ENCODE results near the gene CCDC187. TPM values are rescaled to one million over a fixed set of nuclear protein-coding genes. Genes with fewer than 3 reads are reported as not detected.

CCDC187 gene
- total RNA-seq, 1 donor from 2014 or later: under 0.01 TPM

DNA sequence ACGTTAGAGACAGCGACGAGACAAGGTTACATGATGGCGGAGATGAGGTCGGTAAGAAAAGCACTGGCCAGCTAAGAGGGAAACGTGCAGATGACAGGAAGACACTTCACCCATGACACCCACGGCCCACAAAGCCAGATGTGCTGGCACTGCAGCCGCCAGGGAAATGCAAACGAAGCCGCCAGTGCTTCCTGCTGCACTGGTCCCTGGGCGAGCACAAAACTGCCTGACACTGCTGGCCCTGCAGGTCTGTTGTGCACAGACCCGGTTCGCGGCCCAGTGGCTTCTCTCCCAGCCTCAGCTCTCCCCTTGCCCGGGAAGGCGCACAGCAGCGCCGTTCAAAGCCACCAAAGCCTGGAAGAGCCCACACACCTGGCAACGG is 78.5 kb downstream of the CCDC187 start:
- DNase-seq: no peak

DNA sequence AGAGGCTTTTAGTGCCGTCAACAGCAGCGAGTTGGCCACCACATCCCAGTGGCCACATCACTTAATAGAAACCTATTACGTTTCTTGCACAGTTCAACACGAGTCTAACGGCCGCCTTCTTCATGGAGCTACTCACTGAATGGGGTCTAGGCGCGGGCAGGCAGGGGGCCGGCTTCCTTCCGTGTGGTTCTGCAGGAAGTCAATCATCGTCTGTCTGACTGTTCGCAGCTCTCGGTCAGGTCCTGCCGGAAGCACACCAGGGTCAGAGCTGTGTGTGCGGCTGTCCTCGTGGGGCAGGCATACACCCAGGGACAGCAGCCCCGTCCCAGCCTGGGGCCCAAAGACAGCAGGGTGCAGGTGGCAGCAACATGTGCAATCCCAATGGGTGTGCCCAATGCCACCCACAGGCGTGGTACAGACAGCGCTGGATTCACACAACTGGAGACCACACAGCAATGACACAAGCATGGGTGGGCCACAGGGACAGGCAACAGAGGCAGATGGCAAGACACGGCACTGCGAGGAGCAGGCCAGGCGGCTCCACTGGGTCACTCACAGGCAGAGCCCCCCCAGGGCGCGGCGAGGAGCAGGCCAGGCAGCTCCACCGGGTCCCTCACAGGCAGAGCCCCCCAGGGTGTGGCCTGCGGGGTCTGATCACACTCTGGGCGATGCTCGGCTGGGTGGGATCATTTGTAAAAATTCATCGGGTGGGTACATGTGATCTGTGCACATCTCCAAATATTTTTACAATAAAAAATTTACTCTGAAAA is 79.8 kb downstream of the CCDC187 start:
- no peak for DNase-seq

DNA sequence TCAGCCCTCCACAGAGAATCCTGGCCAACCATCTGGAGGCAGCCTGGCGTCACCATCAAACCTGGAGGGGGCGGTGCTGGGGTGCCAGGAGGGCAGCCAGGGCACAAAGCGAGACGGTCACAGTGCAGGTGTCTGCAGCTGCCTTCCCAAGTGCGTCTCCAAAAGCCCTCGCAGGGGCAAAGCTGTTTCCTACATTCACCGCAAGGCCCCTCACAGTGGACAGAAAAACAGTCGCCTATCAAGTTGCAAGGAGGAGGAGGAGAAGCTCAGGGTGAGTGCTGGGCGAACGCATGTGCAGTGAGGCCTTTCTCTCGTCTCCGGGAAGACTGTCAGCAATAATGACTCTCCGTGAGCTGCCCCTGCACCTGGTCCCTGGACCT is 81.0 kb downstream of the CCDC187 start:
- DNase-seq: no peak

DNA sequence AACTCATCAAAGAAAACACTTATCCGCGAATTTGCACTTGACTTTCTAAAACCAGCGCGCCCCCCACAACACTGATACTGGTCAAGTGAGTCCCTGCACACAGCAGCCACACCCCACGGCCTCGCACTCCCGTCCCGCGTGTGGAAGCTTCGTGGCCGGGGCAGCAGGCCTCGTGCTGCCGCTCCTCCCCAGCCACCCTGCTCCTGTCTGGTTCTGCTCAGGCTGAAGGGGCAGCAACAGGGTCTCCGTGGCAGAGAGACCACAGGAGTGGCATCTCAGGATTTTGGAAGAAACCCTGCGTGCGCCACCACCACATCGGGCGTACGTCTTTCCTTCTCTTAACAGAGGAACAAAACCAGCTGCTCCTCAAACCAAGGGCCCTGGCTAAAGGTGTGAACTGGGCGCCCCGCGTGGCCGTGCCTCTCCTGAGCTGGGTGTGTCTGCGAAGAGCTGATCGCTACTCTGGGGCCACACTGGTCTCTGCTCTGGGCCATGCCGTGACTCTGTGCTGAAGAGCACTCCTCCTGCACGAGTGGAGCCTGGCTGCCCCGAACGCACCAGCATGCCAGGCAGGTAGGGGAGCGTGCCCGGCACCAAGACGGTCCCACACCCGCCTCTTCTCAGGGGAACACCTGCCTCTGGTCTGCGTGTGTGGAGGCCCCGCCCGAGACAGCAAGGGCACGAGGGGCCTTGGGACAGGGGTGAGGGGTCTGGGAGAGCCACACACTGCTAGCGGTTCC is 81.6 kb downstream of the CCDC187 start:
- DNase-seq: no peak

DNA sequence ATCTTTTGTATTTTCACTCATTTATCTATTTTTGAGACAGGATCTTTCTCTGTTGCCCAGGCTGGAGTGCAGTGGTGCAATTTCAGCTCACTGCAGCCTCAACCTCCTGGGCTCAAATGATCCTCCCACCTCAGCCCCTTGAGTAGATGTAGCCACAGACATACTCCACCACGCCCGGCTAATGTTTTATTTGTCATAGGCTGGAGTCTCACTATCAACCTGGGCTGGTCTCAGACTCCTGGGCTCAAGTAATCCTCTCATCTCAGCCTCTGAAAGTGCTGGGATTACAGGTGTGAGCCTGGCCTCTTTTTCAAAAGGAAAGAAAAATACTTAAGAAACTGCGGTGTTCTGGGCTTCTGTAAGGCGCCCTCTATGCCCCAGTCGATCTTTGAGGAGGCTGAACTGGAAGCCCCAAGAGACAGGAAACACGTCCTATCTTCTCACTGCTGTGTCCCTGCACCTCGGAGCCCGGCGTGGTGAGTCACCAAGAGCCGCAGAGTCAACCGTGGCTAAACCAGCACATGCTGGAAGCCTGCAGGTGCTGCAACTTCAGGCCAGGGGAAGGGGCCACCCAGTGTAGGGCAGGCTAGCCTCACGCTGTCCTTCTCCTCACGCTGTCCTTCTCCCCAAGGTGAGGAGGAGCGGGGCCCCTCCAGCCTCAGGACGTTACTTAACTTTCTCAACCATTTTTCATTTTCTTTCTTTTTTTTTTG is 83.7 kb downstream of the CCDC187 start:
- no peak for DNase-seq

DNA sequence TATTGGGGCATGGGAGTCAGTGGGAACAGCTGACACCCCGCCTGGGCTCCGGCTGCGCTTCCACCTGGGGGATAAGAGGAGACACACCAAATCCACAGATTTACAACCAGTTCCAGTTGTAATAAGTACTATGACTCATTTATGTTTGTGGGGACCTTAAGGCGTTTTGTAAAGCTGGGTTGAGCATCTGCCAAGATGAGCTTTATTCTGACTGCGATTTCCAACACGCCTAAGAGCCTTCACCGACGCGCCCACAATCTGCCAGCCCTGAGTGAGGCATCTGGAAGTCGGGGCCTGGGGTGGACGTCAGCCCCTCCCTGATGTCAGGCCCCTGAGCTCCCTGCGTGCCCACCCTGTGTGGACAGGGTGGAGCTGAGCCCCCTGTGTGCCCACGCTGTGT is 84.6 kb downstream of the CCDC187 start:
- no peak for DNase-seq

DNA sequence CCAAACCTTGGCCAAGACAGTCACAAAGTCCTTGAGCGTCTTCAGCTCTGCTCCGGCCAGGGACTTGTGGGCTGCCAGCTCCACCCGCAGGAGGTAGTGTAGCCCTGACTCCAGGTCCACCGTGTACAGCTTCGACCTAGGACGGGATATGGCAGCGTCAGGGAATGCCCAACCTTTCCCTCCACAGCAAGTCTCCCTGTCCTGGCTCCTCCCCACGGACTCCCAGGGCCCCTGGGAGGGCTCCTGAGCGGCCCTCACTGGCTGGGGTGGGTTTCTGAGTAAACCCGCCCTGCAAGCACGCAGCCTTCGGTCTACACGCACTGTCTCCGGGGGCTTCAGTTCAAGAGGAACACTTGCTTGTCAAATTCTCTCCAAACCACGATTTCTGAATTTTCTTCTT is 85.2 kb downstream of the CCDC187 start:
- DNase-seq: no peak

DNA sequence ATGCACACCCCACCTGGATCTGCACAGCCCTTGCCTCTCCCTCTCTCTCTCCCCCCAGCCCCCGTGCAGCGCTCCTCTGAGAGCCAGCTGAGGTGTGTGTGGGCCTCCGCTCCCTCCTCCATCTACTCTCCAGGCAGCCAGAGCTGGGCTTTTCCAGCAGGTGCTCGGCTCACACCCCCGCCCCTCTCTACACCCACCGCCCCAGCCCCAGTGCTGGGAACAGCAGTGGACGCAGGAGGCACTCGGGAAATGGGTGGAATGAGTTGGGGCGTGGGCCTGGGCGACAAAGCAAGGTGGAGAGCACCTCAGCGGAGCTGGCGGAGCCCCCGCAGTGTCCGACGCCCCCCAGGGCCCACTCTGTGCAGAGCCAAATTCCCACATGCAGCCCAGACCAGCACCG is 85.6 kb downstream of the CCDC187 start:
- no peak for DNase-seq

DNA sequence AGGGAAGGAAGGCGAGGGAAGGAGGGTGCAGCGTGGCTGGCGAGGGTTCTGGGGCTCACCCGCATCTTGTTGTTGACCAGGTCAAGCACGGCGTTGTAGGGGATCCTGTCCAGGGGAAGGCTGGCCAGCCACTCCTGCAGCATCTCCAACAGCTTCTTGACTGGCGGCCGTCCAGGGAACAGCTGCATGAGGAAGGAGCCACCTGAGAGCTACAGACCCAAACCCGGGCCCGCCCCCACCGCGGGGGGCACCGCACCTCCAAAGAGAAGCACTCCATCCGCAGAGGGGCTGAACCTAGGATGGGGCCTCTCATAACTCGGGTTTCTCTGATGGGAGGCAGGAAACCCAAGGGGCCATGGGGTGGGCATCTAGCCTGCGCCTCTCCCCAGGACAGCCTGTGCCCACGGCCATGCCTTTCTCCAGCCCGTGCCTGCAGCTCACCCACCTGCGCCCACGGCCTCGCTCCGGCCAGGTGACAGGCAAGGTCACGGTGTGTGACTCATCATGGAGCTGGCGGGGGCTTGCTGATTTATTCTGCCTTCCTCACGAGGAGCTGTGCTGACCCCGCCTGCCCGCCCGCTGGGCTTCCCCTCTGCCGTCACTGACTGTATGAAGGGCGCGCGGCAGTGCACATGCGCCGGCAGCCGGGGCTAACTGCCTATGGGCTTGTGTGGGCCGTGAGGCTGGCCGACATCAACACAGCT is 87.2 kb downstream of the CCDC187 start:
- no peak for DNase-seq

DNA sequence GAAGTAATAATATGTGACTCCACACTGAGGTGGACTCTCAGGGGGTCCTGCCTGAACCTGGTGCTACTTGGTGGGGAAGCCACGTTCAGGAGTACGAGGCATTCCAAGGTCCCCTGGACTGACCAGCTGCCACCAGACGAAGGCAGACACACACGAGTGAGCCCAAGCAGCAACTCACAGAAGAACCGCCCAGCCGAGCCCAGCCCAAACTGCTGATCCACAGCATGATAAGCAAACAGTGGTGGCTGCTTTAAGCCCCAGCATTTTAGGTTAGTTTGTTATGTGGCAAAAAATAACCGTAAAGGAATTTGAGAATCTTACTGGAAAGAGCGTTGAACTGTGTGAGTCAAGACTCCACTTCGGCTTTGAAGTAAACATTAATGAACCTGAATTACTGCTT is 90.2 kb downstream of the CCDC187 start:
- DNase-seq: no peak

DNA sequence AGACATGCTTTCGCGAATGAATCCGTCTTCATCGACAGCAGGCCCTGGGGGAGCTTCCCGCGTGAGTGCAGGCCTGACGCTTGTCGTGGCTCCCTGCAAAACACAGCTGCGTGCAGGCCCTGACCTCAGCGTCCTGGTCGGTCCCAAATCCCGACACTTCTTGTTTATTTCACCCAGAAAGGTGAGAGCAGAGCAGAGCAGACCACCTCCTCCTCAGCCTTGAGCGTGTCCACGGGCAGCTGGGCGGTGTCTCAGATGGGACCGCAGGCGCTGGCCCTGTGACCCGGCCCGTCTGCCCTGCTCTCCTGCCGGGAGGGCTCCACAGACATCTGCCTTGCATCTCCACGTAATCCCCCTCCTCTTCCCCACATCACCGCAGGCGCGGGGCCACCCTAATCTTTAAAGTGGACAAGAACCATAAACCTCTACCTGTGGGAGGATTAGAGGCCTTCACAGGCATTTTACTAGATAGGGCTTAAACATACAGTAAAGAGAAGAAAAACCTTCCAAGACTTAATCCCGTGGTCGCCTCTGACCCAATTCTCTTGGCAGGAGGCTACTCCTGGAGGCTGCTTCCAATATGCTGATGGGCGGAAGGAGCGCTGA is 91.4 kb downstream of the CCDC187 start:
- DNase-seq: no peak

DNA sequence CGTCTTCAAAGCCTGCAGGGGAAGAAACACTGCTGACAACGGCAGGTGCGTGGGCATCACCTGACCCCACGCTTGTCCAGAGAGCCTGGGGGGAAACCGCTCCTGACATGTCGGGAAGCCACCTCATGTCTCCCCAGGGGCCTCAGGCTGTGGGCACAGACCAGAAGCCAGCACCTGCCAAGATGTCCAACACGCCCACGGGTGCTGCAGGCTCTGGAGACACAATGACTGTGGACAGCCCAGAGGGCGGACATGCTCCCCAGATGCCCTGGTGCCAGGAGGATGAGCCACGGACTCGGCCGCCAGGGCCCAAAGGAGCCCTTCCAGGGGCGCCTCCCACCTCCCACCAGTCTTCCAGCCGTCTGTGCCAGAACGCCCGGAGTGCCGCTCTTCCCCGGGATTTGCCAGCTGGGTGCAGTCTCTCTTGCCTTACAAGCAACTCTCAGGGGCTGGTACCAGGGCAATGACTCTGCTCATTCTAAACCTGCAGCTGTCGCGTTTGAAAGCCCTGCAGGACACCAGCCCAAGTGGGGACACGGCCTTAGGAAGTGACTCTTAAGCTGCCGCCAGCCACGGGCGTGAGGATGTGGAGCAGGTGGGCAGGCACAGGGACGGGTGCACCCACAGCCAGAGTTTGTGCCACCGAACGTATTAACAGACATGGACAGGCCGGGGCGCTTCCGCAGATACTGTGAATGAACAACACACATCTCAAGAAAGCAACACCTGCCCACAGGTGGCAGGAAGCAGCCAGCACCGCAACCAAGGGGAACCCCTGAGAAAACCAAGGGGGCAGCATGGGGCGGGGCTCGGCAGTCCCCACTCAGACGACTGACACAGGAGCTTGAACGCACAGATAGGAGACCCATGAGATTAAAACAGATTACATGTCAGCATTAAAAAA is 92.2 kb downstream of the CCDC187 start:
- DNase-seq: no peak

DNA sequence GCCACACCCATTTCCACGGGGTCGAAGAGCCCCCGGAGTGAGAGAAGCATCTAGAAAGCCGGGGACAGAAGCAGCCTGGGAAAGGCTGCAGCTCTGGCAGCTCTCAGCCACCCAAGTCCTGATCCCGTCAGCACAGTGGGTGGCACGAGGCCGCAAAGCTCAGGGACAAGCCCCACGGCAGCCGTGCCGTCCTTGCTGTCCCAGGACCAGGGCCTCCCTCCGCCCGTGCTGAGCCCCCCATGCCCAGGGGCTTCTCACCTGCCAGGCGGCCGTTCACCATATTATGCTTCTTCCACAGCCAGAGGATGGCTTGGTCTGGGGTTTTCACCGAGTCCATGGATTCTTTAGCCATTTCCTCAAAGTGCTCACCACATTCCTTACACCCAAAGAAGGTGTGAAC is 92.9 kb downstream of the CCDC187 start:
- no peak for DNase-seq

DNA sequence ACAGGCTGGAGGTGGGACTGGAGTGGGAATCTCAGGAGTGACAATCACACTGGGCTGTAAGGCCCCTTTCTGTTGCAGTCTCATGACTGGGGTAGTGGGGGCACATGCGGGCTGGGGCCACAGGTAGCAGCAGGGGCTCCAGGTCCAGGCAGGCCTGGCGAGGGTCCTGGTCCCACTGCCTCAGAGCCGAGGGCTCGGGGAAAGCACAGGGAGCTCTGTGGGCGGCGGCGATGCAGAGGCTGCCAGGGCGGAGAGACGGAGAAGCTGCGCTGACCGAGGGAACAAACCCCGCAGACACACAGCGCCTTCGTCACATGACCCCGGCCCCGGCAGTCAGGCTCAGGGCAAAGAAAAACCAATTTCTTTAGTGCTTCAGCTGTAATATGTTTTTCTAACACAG is 93.6 kb downstream of the CCDC187 start:
- no peak for DNase-seq

DNA sequence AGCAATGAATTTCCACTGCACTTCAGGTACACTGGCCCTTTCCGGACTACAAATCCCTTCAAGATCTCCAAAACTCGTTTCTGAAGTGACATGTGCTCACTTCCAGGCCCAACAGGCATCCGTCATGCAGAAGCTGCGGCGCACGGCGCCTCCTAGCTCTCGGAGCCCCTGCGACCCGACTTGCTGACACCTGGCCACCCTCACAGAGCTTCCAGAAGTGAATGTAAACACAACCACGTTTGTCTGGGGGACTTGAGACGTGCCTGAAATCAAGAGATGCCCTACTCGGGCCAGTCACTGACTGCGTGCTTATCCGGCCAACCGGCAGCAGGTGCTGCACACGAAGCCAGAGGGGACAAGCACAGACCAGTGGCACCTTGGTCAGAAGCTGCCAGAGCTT is 94.1 kb downstream of the CCDC187 start:
- DNase-seq: no peak

DNA sequence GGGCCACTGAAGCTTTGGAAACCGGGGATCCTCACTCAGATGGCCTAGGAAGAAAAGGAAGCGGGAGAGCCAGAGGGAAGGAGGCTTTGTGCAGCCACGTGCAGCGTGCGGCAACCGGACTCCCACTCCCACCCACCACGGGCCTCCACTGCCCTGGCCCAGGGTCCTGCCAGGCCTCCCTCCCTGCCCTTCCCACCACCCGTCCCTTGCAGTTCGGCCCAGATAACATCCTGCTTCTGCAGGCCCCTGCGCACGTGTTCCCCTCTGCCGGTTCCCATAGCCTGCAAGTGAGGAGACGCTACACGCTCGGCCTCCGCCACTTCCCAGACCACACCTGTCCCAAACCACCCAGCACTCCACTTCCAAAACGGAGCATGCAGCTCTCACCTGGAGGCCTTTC is 94.7 kb downstream of the CCDC187 start:
- no peak for DNase-seq

DNA sequence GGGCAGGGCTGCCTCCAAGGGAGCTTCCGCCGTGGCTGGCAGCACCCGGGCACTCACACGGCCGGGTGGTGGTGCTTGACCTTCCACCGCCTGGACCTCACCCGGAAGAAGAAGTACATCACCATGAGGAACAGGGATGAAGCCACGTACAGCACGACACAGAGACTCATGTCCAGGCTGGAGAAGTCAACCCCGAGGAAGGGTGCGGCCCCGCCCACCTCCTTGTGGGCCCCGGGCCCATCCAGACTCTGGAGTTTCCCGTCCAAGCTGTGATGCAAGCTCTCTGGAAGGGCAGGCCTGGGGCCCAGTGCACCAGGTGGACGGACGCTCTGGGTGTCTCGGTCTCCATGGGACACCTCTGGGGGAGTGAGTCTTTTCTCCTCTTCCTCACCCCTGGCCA is 95.2 kb downstream of the CCDC187 start:
- no peak for DNase-seq

DNA sequence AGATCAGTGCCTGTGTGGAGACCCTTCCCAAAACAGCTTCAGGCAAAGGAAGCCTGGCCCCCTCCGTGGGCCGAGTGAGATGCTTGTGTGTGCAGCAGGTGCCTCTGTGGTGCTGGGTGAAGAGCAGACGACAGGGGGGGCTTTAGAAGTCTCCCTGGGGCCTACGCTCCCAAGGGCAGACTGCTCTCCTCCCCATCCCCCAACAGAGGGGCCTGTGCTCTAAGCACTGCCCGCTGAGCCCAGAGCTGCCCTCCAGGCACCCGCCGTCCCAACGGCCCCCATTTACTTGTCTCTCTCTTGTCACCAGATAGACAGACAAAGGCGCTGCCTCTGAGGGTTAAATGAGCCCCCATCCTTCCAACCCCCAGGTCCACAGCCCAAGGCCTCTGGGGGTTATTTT is 96.3 kb downstream of the CCDC187 start:
- no peak for DNase-seq

DNA sequence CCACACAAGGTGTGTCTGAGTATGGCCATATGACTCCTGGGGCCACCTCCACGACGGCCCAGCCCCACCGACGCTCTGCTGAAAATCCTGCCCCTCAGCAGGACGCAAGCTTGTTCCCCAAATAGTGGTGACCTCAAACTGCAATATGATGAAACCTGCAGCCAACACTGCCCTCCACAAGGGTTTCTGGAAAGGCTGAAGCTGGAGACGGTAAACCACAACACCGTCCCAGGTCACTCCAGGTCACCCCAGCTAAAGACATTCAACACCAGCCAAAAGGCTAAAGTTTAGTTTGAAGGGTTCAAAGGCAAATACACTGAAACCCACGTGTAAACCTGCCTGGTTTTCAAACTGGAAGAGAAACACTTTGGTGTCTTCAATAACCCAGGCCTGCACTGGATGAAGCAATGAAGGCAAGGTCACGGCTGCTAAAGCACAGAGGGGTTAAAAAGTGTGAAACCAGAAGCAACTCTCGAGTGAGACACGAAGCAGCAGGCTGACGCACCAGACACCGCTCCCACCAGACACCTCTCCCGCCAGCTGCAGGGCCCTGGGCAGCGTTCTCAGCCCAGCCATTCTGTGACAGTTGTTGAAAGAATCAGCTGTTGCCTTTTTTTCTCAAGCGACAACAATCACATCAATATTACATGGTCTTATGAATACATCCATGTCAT is 97.2 kb downstream of the CCDC187 start:
- no peak for DNase-seq

DNA sequence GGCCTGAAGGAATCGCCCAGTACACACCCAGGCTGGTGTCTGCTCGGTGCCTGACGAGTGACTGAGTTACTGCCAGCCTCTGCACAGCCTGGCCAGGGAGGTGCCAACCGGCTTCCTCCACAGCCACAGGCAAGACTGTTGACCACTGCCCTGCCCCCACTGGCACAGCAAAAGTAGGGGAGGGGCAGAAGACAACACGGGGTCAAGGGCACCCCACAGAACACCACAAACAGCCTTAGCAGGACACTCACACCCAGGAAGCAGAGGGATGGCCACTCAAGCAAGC is 98.2 kb downstream of the CCDC187 start:
- no peak for DNase-seq

Data from occipital lobe (tissue), 2 donors.